Kidney (tissue), 11 donors: ENCODE measurements around the gene CTAG1A. TPM values are rescaled to one million over a fixed set of nuclear protein-coding genes. Genes with fewer than 3 reads are reported as not detected.
"Not testable (repeated sequence)": the region's sequence is repeated elsewhere in the genome, so short reads cannot be mapped to it uniquely, and the experiment has no call there.

ENCODE experiments used
- DNase-seq, 5 donors: peaks; one replicate each; pipeline ENCODE4 v3.0.0-alpha.2; 2013 to 2020
- FAIRE-seq: peaks from 2 replicates; lab custom pipeline; 2012; peaks lifted over from hg19 to GRCh38; lab: Jason Lieb, UNC
- H3K27ac ChIP-seq, 2 donors: one replicate each; pipeline ENCODE4 v1.7.0; 2013; ENCODE audit warnings: low read depth in 2 of 2, low read length in 2 of 2, inconsistent platforms in 1 of 2
- H3K27me3 ChIP-seq: one replicate; pipeline ENCODE4 v1.7.1; 2013; ENCODE audit warnings: low read length, inconsistent platforms; ENCODE audit not compliant: control insufficient read depth, insufficient read depth
- H3K36me3 ChIP-seq, 3 donors: one replicate each; pipeline versions ENCODE4 v1.7.0 to v1.7.1; 2013; ENCODE audit warnings: low read length in 3 of 3, control low read depth in 1 of 3, inconsistent platforms in 1 of 3; ENCODE audit not compliant: insufficient read depth in 3 of 3, control insufficient read depth in 2 of 3
- H3K4me1 ChIP-seq, 3 donors: one replicate each; pipeline versions ENCODE4 v1.7.0 to v1.7.1; 2013; ENCODE audit warnings: low read length in 3 of 3, inconsistent platforms in 1 of 3, low read depth in 1 of 3; ENCODE audit not compliant: control insufficient read depth in 2 of 3, insufficient read depth in 2 of 3
- H3K4me3 ChIP-seq, 3 donors: one replicate each; pipeline versions ENCODE4 v1.7.0 to v1.8.1; 2013; ENCODE audit warnings: low read length in 3 of 3, control low read depth in 1 of 3, inconsistent platforms in 1 of 3
- H3K9ac ChIP-seq, 3 donors: one replicate each; pipeline versions ENCODE4 v1.7.0 to v1.7.1; 2013; ENCODE audit warnings: low read length in 3 of 3, control low read depth in 1 of 3, inconsistent platforms in 1 of 3
- H3K9me3 ChIP-seq, 3 donors: one replicate each; pipeline versions ENCODE4 v1.7.0 to v1.7.1; 2013; ENCODE audit warnings: low read length in 3 of 3, control low read depth in 1 of 3, inconsistent platforms in 1 of 3; ENCODE audit not compliant: control insufficient read depth in 2 of 3, insufficient read depth in 1 of 3
- intact Hi-C: fragments of 100-400 bp; cut with DNase I; formaldehyde crosslinking; loops from one replicate; pipeline ENCODE4 v1.11.1; 2022
- polyA plus RNA-seq: library from polyadenylated mRNA; stranded (reverse); fragments of 350-450 nt; fragmentation: Illumina TruSeq; extraction: RNeasy Lipid Tissue Mini Kit (QIAGEN cat#74804); gene quantifications from one replicate; pipeline ENCODE4 v1.2.3, GENCODE V29; 2014; ENCODE audit warnings: low read depth, low replicate concordance; ENCODE audit not compliant: insufficient read depth
- total RNA-seq: library from RNA; stranded (reverse); fragmentation: NEBNext Ultra II Directional; extraction: Animal tissue kit (Norgen Biotek cat#: 25700); gene quantifications from one replicate; pipeline ENCODE4 v1.2.1, GENCODE V29; 2021
- donor health status: control.
- donor health status: control.
- donor health status: DM: yes; HTN: yes; CAD: no.
- donor health status: Normal renal cell carcinoma (clear cell type).

Gene CTAG1A
- total and polyA plus RNA-seq, 2 donors from 2014 or later = not detected

GRCh38 chrX:154630949-154631348, 46.0 kb downstream of the CTAG1A start:
- H3K4me3 ChIP-seq, H3K9me3 ChIP-seq, FAIRE-seq, DNase-seq, H3K4me1 ChIP-seq, H3K27ac ChIP-seq, intact Hi-C loops, H3K9ac ChIP-seq, H3K36me3 ChIP-seq, H3K27me3 ChIP-seq: not testable (repeated sequence)

- H3K27me3 ChIP-seq, H3K4me3 ChIP-seq, H3K27ac ChIP-seq, DNase-seq, FAIRE-seq, H3K4me1 ChIP-seq, intact Hi-C loops, H3K36me3 ChIP-seq, H3K9me3 ChIP-seq, H3K9ac ChIP-seq: not testable (repeated sequence)
Measured at GRCh38 chrX:154633661-154634060, 48.7 kb downstream of the CTAG1A start.

Other genes with a start within 250 kb of the CTAG1A start
- 1,036 TPM for gene FLNA, start 210.5 kb upstream of the CTAG1A start, total RNA-seq
- gene FLNA, start 210.5 kb upstream of the CTAG1A start, polyA plus RNA-seq = 421 TPM
- 79.6 TPM for gene EMD, start 205.8 kb upstream of the CTAG1A start, total RNA-seq
- gene EMD, start 205.8 kb upstream of the CTAG1A start, polyA plus RNA-seq = 102 TPM
- gene RPL10, start 186.8 kb upstream of the CTAG1A start, total RNA-seq = 2,684 TPM
- 2,858 TPM for gene RPL10, start 186.8 kb upstream of the CTAG1A start, polyA plus RNA-seq
- gene DNASE1L1, start 175.9 kb upstream of the CTAG1A start, total RNA-seq = 33.8 TPM
- gene DNASE1L1, start 175.9 kb upstream of the CTAG1A start, polyA plus RNA-seq = 28.0 TPM
- gene TAFAZZIN, start 173.6 kb upstream of the CTAG1A start, total RNA-seq = 40.2 TPM
- gene TAFAZZIN, start 173.6 kb upstream of the CTAG1A start, polyA plus RNA-seq = 33.3 TPM
- 121 TPM for gene ATP6AP1, start 156.5 kb upstream of the CTAG1A start, total RNA-seq
- 205 TPM for gene ATP6AP1, start 156.5 kb upstream of the CTAG1A start, polyA plus RNA-seq
- gene GDI1, start 148.0 kb upstream of the CTAG1A start, total RNA-seq = 116 TPM
- gene GDI1, start 148.0 kb upstream of the CTAG1A start, polyA plus RNA-seq = 92.5 TPM
- gene FAM50A, start 141.0 kb upstream of the CTAG1A start, total RNA-seq = 46.0 TPM
- 112 TPM for gene FAM50A, start 141.0 kb upstream of the CTAG1A start, polyA plus RNA-seq
- 40.5 TPM for gene PLXNA3, start 126.9 kb upstream of the CTAG1A start, total RNA-seq
- 4.9 TPM for gene PLXNA3, start 126.9 kb upstream of the CTAG1A start, polyA plus RNA-seq
- 10.0 TPM for gene LAGE3, start 105.9 kb upstream of the CTAG1A start, total RNA-seq
- gene LAGE3, start 105.9 kb upstream of the CTAG1A start, polyA plus RNA-seq = 29.0 TPM
- gene UBL4A, start 98.5 kb upstream of the CTAG1A start, total RNA-seq = 26.1 TPM
- gene UBL4A, start 98.5 kb upstream of the CTAG1A start, polyA plus RNA-seq = 35.2 TPM
- gene SLC10A3, start 94.5 kb upstream of the CTAG1A start, total RNA-seq = 27.3 TPM
- gene SLC10A3, start 94.5 kb upstream of the CTAG1A start, polyA plus RNA-seq = 19.0 TPM
- 39.5 TPM for gene FAM3A, start 68.9 kb upstream of the CTAG1A start, total RNA-seq
- 73.4 TPM for gene FAM3A, start 68.9 kb upstream of the CTAG1A start, polyA plus RNA-seq
- gene G6PD, start 38.3 kb upstream of the CTAG1A start, total RNA-seq = 54.1 TPM
- 34.7 TPM for gene G6PD, start 38.3 kb upstream of the CTAG1A start, polyA plus RNA-seq
- 31.3 TPM for gene IKBKG, start 37.5 kb upstream of the CTAG1A start, total RNA-seq
- gene IKBKG, start 37.5 kb upstream of the CTAG1A start, polyA plus RNA-seq = 23.3 TPM
- not detected for gene CTAG1B, start 34.1 kb downstream of the CTAG1A start, total RNA-seq
- gene CTAG1B, start 34.1 kb downstream of the CTAG1A start, polyA plus RNA-seq = not detected
- gene CTAG2, start 68.4 kb downstream of the CTAG1A start, total RNA-seq = 0.28 TPM
- not detected for gene CTAG2, start 68.4 kb downstream of the CTAG1A start, polyA plus RNA-seq
- 6.4 TPM for gene GAB3, start 165.9 kb downstream of the CTAG1A start, total RNA-seq
- gene GAB3, start 165.9 kb downstream of the CTAG1A start, polyA plus RNA-seq = 0.95 TPM
- gene DKC1, start 177.7 kb downstream of the CTAG1A start, total RNA-seq = 35.7 TPM
- 21.7 TPM for gene DKC1, start 177.7 kb downstream of the CTAG1A start, polyA plus RNA-seq
- 47.0 TPM for gene MPP1, start 220.4 kb downstream of the CTAG1A start, total RNA-seq
- 76.4 TPM for gene MPP1, start 220.4 kb downstream of the CTAG1A start, polyA plus RNA-seq
- gene SMIM9, start 249.5 kb downstream of the CTAG1A start, total RNA-seq = not detected
- not detected for gene SMIM9, start 249.5 kb downstream of the CTAG1A start, polyA plus RNA-seq